ENCODE data around the gene SLC9A4. TPM values are rescaled to one million over a fixed set of nuclear protein-coding genes. Genes with fewer than 3 reads are reported as not detected.

Gene SLC9A4
- total RNA-seq, 1 donor from 2014 or later = not detected

GRCh38 chr2:102509749-102510148, 36.7 kb downstream of the SLC9A4 start:
- no peaks in the 10 kb centered on the region for H3K36me3 ChIP-seq
- no peaks in the 10 kb centered on the region for H3K4me1 ChIP-seq
- ATAC-seq (no peak), DNase-seq (no peak)
- intact Hi-C loops (cut with DNase I) = no loop called here
- no peaks in the 10 kb centered on the region for H3K9me3 ChIP-seq
- no peak for TF ChIP-seq CTCF (IDR thresholded peaks at IDR 0.05)
- H3K27me3 ChIP-seq (ENCODE audit: low read depth) = no peaks in the 10 kb centered on the region
- H3K27ac ChIP-seq = no peak overlapping the region
- H3K4me3 ChIP-seq = no peak overlapping the region

GRCh38 chr2:102510791-102511575, 38.0 kb downstream of the SLC9A4 start:
- Histone ChIP-seq H3K27me3 (ENCODE audit: low read depth) (no peaks in the 10 kb centered on the region), H3K4me1 (no peaks in the 10 kb centered on the region), H3K4me3 (no peak overlapping the region), H3K9me3 (no peaks in the 10 kb centered on the region), H3K27ac (no peak overlapping the region), H3K36me3 (no peaks in the 10 kb centered on the region)
- DNase-seq (no peak), ATAC-seq (no peak)
- no peak for TF ChIP-seq CTCF (IDR thresholded peaks at IDR 0.05)
- intact Hi-C loops (cut with DNase I) = no loop called here

- H3K36me3 ChIP-seq = no peaks in the 10 kb centered on the region
- DNase-seq = no peak
- H3K4me1 ChIP-seq = no peaks in the 10 kb centered on the region
- no peaks in the 10 kb centered on the region for H3K9me3 ChIP-seq
- no peak overlapping the region for H3K27ac ChIP-seq
- no peaks in the 10 kb centered on the region for H3K27me3 ChIP-seq (ENCODE audit: low read depth)
- no peak overlapping the region for H3K4me3 ChIP-seq
- no peak for ATAC-seq
- no peak for TF ChIP-seq CTCF (IDR thresholded peaks at IDR 0.05)
- intact Hi-C loops (cut with DNase I) = no loop called here
Measured at GRCh38 chr2:102512161-102512560, 39.1 kb downstream of the SLC9A4 start.

- H3K27me3 ChIP-seq (ENCODE audit: low read depth) = no peaks in the 10 kb centered on the region
- DNase-seq (no peak), ATAC-seq (no peak)
- intact Hi-C loops (cut with DNase I) = no loop called here
- TF ChIP-seq CTCF (IDR thresholded peaks at IDR 0.05) = no peak
- H3K9me3 ChIP-seq = no peaks in the 10 kb centered on the region
- no peaks in the 10 kb centered on the region for H3K4me1 ChIP-seq
- no peak overlapping the region for H3K4me3 ChIP-seq
- no peak overlapping the region for H3K27ac ChIP-seq
- H3K36me3 ChIP-seq = no peaks in the 10 kb centered on the region
Measured at GRCh38 chr2:102513355-102513939, 40.4 kb downstream of the SLC9A4 start.

DNA sequence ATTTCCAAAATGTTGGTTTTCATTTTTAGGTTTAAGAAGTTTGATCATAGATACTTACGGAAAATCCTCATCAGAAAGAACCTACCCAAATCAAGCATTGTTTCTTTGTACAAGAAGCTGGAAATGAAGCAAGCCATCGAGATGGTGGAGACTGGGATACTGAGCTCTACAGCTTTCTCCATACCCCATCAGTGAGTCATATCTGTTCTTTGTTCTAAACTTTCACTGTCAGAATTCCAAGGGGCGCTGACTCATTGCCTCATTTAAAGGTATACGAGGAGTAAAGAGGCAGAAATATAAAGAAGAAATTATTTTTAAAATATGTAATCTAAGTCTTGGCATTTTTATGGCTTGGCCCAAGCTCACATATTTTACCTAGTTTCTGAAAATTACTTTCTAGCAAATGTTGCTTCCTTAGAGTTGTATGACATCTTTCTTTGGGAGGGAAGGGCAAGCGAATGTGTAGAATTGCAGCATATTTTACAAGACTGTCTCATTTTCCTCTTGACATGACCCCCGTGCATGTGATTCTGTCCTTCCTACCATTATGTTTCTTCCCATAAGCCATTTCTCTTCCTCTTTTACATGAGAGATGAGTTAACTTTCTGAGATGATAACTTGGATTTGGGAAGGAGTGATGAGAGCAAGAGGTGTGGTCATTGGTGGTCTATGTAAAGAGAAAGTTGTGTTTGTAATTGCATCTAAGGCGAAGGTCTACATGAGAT, 41.2 kb downstream of the SLC9A4 start:
- no peaks in the 10 kb centered on the region for H3K9me3 ChIP-seq
- no peaks in the 10 kb centered on the region for H3K4me1 ChIP-seq
- DNase-seq = no peak
- no peak overlapping the region for H3K4me3 ChIP-seq
- intact Hi-C loops (cut with DNase I) = no loop called here
- no peaks in the 10 kb centered on the region for H3K36me3 ChIP-seq
- H3K27me3 ChIP-seq (ENCODE audit: low read depth) = no peaks in the 10 kb centered on the region
- TF ChIP-seq CTCF (IDR thresholded peaks at IDR 0.05) = no peak
- ATAC-seq = no peak
- no peak overlapping the region for H3K27ac ChIP-seq
